Skeletal muscle satellite cell (primary cell): Measurements from ENCODE around the gene IL11.

Experiments
- H3K27me3 ChIP-seq: 2 replicates; pipeline ENCODE4 v1.7.0; 2013; ENCODE audit warnings: low read length; ENCODE audit not compliant: control insufficient read depth, insufficient read depth
- H3K36me3 ChIP-seq: 2 replicates; pipeline ENCODE4 v1.7.0; 2013; ENCODE audit warnings: mild to moderate bottlenecking, control low read depth, low read length; ENCODE audit not compliant: insufficient read depth
- H3K4me1 ChIP-seq: 2 replicates; pipeline ENCODE4 v1.7.0; 2013; ENCODE audit warnings: low read length; ENCODE audit not compliant: control insufficient read depth, insufficient read depth
- H3K4me2 ChIP-seq: 2 replicates; pipeline ENCODE4 v1.7.0; 2013; ENCODE audit warnings: mild to moderate bottlenecking, low read length
- H3K4me3 ChIP-seq: 2 replicates; pipeline ENCODE4 v1.7.0; 2013; ENCODE audit warnings: low read length
- H3K9ac ChIP-seq: 2 replicates; pipeline ENCODE4 v1.7.0; 2013; ENCODE audit warnings: mild to moderate bottlenecking, low read depth, low read length, moderate library complexity
- H3K9me3 ChIP-seq: replicated peaks from 2 replicates; pipeline ENCODE4 v1.7.0; 2013; ENCODE audit warnings: mild to moderate bottlenecking, control low read depth, low read length

Gene IL11

DNA sequence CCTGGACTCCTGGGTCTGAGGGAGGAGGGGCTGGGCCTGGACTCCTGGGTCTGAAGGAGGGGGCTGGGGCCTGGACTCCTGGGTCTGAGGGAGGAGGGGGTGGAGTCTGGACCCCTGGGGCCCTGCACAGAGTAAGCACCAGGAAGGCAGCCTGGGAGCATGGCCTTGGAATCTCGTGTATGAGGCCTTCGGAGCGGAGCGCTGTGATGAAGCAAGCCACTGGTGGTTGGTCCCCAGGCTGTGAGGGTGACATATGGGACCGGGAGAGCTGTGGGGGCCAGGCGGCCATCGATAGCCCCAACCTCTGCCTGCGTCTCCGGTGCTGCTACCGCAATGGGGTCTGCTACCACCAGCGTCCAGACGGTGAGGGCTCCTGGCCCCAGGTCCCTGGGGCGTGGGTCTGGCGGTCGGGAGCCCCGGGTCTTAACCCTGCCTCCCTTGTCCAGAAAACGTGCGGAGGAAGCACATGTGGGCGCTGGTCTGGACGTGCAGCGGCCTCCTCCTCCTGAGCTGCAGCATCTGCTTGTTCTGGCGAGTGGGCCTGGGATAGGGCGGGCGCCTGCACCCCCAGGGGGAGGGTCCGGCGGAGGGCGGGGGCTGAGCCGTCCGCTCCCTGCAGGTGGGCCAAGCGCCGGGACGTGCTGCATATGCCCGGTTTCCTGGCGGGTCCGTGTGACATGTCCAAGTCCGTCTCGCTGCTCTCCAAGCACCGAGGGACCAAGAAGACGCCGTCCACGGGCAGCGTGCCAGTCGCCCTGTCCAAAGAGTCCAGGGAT is 7.3 kb upstream of the IL11 start:
- Histone ChIP-seq H3K9ac (no peak overlapping the region), H3K4me3 (no peak overlapping the region), H3K36me3 (no peaks in the 10 kb centered on the region), H3K27me3 (peaks cover 5% of the 10 kb centered on the region), H3K9me3 (no peaks in the 10 kb centered on the region), H3K4me1 (peaks cover 10% of the 10 kb centered on the region), H3K4me2 (no peak overlapping the region)

DNA sequence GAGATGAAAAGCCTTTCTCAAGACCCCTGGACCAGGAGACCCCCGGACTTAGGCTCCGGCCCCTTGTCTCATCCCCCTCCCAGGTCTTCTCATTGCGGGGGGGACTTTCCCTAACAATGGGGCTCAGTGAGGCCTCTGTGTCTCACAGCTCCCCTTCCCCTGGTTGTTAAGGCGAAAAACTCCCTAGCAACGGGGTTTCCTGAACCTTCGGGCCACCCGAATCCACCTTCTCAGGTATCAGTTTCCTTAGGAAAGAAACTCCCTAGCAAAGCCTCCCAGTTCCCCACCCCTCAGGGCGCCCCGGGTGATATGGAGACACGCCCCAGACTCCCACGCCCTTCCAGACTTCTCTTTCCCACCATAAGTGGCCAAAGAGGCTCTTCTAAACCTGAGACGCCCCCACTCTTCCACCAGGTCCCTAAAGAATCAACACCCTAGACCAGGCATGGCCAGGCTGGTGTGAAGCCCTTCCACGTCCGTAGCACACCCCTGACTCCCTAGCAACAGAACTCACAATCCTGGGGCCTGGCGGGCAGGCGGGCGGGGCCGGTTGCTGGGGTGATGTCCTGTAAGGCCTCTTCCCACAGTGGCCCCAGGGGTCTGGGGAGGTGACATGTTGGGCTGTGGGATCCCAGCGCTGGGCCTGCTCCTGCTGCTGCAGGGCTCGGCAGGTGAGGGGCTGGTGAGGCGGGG is 6.1 kb upstream of the IL11 start, which contains the start of gene TMEM190:
Gene TMEM190, plus strand, starts transcription at position 586 of the 693 bp plus-strand sequence. Its CDS starts 28 bp downstream, at position 614.
- H3K9me3 ChIP-seq, result no peaks in the 10 kb centered on the region
- no peak within 1 kb of the TSS for H3K4me3 ChIP-seq
- no peaks in the 10 kb centered on the region for H3K36me3 ChIP-seq
- H3K27me3 ChIP-seq, result peaks cover 5% of the 10 kb centered on the region
- no peak within 1 kb of the TSS for H3K9ac ChIP-seq
- H3K4me2 ChIP-seq, result no peak within 1 kb of the TSS
- H3K4me1 ChIP-seq, result peaks cover 10% of the 10 kb centered on the region

DNA sequence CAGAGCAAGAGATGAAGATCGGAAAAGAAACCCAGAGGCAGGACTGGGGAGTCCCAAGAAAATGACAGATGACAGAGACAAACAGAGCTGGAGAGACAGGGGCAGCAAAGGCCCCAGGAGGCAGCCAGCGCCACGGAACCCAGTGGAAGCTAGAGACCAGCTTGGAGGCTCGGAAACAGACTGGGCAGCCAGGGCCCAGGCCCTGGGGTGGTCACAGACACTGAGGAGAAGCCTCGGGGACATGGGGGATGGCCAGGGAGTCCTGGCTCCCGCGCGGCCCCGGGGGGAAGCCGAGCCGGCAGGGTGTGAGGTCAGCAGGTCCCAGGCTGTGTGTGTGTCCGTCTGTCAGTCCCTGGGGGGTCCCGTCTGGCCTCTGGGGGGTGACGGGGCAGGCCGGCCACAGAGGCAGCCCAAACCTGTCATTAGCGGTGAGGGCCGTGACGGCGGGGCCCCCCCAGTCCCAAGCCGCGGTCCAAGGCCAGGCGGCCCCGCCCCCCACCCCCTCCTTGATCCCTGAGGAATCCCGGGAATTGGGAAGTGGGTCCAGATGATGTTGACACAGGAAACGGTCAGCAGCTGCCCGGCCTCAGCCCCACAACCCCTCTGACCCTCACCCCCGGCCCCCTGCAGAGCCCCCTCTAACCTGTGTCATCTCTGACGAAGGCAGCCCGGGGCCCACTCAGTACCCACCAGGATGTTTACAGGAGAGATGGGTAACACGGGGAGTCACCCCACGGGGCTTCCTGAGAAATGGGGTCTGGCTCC is 3.9 kb upstream of the IL11 start:
- Histone ChIP-seq H3K27me3 (peaks cover 5% of the 10 kb centered on the region), H3K4me3 (no peak overlapping the region)

DNA sequence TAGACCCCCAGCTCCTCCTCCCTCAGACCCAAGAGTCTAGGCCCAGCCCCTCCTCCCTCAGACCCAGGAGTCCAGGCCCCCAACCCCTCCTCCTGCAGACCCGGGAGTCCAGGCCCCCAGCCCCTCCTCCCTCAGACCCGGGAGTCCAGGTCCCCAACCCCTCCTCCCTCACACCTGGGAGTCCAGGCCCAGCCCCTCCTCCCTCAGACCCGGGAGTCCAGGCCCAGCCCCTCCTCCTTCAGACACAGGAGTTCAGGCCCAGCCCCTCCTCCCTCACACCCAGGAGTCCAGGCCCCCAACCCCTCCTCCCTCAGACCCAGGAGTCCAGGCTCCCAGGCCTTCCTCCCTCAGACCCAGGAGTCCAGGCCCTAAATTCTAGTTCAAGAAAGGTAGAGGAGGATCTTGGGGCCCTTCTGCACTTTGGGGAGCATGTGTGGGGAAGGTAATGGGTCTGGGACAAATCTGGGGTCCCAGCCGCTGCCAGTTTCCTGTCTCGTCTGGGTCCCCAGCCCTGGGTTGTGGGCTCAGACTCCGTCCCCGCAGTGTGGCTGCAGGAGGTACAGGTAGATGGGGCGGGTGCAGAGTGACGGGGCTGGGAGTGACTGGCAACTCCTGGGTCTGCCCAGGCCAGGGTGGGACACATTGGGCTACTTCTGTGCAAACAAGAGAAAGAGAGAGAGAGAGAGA is 3.2 kb upstream of the IL11 start:
- peak overlapping the region; percentile 52 for H3K4me2 ChIP-seq
- H3K4me1 ChIP-seq, result peaks cover 32% of the 10 kb centered on the region
- H3K9ac ChIP-seq, result no peak overlapping the region
- H3K9me3 ChIP-seq, result no peaks in the 10 kb centered on the region
- peaks cover 5% of the 10 kb centered on the region for H3K27me3 ChIP-seq
- H3K4me3 ChIP-seq, result no peak overlapping the region
- H3K36me3 ChIP-seq, result no peaks in the 10 kb centered on the region

More for the DNA sequence above, 3.9 kb upstream of the IL11 start:
- no peaks in the 10 kb centered on the region for H3K9me3 ChIP-seq
- H3K36me3 ChIP-seq, result no peaks in the 10 kb centered on the region
- no peak overlapping the region for H3K9ac ChIP-seq
- peak overlapping the region; percentile 52 for H3K4me2 ChIP-seq
- peaks cover 25% of the 10 kb centered on the region for H3K4me1 ChIP-seq

DNA sequence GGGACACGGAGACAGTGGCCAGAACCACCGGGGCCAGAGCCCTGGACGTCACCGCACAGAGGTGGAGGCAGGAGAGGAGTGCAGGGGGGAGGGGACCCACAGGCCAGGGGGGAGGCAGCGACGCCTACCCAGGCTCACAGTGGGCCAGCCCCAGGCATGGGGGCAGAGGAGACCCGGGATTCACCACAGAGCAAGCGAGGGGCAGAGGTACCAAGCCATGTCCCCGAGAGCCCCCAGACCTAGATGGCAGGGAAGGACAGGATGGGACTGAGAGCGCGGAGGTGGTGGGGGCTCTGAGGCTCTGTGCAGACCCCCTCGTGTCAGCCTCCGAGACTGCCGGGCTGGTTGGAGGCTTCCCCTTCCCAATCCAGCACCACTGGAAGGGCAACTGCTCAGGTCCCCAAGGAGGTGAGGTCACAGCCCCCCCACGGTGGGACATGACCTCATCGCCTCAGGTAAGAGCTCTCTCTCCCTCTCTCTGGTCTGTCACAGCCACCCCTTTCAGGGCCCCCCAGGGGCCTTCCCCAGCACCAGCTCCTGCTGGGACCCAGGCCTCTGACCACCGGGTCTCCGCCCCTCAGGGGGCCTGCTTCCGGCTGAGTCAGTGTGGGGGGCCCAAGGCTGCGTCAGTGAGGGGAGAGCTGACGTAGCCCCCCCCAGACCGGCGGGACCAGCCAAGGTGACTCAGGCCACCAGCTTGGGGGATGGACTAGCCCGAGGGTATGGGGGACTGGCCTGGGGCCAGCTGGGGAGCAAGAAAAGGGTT is 2.2 kb upstream of the IL11 start:
- no peaks in the 10 kb centered on the region for H3K36me3 ChIP-seq
- H3K4me3 ChIP-seq, result no peak overlapping the region
- no peaks in the 10 kb centered on the region for H3K9me3 ChIP-seq
- peaks cover 29% of the 10 kb centered on the region for H3K4me1 ChIP-seq
- no peak overlapping the region for H3K9ac ChIP-seq
- peaks cover 2% of the 10 kb centered on the region for H3K27me3 ChIP-seq
- no peak overlapping the region for H3K4me2 ChIP-seq

DNA sequence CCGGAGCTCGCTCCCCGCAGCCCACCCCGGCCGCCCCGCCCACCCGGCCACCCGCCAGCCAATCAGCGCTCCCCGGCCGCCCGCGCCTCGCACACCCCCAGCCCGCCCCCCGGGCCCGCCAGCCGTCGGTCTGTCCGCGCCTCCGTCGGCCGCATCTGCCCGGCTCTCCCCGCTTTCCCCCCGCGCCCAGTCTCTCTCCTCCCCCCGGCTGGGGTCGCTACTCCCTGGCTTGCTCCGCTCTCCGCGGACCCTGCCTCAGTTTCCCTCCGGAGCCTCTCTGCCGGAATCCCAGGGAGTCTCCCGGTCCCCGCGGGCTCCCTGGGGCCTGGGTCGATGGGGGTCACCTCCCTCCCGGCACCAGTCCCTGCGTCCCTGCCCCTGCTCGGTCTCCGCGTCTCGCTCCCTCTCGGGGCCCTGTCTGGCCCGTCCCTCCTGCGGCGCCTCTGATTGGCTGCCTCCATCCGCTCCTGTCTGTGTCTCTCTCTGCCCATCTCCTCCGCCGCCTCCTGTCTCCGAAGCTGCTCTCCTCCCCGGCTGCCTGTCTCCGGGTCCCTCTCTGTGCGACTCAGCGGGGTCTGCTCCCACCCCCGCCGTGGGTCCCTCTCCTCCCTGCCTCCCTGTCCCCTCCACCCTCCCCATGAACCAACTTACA is 484 bp downstream of the IL11 start:
- Histone ChIP-seq H3K4me1 (peaks cover 29% of the 10 kb centered on the region), H3K4me3 (peak overlapping the region; percentile 87), H3K9me3 (no peaks in the 10 kb centered on the region), H3K36me3 (no peaks in the 10 kb centered on the region), H3K4me2 (peak overlapping the region; percentile 99), H3K27me3 (no peaks in the 10 kb centered on the region), H3K9ac (peak overlapping the region; percentile 78)

DNA sequence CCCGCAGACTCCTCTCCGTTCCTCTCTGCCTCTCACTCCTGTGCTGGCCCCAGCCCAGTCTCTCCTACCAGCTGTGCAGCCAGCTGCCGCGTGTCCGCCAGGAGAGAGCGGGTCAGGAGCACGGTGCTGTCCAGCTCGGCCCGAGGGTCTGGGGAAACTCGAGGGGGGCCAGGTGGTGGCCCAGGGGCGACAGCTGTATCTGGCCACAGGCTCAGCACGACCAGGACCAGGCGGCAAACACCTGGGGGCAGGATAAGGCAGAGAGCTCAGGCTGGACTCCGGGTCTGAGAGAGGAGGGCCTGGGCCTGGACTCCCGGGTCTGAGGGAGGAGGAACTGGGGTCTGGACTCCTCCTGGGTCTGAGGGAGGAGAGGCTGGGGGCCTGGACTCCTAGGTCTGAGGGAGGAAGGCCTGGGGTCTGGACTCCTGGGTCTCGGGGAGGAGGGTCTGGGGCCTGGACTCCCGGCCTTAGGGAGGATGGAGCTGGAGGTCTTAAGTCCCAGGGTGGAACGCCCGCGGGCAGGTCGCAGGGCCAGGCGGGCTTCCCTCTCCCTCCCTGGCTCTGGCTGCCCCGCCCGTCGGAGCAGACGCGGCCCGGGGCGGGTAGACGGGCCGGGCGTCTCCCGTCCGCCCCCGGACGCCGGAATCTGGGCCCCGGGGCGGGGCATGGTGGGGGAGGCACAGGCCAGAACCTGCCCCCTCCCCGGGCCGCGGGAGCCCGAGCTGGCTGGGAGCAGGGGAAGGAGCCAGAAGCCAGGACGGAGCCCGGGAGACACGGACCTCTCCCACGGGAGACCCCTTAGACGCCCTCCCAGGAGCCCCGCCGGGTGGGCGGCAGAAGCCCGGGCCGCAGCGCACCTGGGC is 1.3 kb downstream of the IL11 start:
- peak overlapping the region; percentile 70 for H3K4me3 ChIP-seq
- peak overlapping the region; percentile 83 for H3K4me2 ChIP-seq
- peak overlapping the region; percentile 65 for H3K9ac ChIP-seq
- H3K9me3 ChIP-seq, result no peaks in the 10 kb centered on the region
- peaks cover 33% of the 10 kb centered on the region for H3K4me1 ChIP-seq
- no peaks in the 10 kb centered on the region for H3K36me3 ChIP-seq
- H3K27me3 ChIP-seq, result no peaks in the 10 kb centered on the region

DNA sequence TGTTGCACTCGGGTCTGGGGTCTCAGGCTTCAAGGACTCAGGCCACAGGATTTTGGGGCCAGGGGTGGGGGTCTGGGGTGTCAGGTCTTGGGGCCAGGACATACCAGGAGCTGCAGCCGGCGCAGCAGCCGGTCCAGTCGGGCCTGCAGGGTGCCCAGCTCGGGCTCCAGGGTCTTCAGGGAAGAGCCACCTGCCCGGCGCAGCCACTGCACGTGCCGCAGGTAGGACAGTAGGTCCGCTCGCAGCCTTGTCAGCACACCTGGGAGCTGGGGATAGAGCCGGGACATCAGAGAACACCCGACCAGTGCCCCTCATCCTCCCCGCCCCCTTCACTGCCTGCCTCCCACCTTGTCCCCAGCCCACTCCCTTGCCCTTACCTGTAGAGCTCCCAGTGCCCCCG is 2.2 kb downstream of the IL11 start:
- H3K4me1 ChIP-seq, result peaks cover 29% of the 10 kb centered on the region
- no peak overlapping the region for H3K4me2 ChIP-seq
- no peaks in the 10 kb centered on the region for H3K9me3 ChIP-seq
- no peak overlapping the region for H3K9ac ChIP-seq
- no peaks in the 10 kb centered on the region for H3K27me3 ChIP-seq
- no peak overlapping the region for H3K4me3 ChIP-seq
- no peaks in the 10 kb centered on the region for H3K36me3 ChIP-seq

DNA sequence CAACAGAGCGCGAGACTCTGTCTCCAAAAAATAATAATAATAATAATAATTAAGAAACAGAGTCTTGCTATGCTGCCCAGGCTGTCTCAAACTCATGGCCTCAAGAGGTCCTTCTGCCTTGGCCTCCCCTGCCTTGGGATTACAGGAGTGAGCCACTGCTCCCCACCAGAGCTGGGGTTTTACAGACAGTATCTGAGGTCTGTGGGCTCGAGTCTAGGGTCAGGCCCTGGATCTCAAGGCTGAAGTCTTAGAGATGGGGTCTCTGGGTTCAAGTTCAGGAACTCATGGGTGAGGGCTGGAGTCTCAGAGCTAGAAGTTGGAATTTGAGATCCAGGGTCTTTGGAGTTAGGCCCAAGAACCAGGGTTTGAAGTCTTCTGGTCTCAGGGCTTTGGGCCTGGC is 3.5 kb downstream of the IL11 start:
- H3K9me3 ChIP-seq, result no peaks in the 10 kb centered on the region
- H3K4me2 ChIP-seq, result no peak overlapping the region
- H3K4me1 ChIP-seq, result peaks cover 29% of the 10 kb centered on the region
- H3K36me3 ChIP-seq, result no peaks in the 10 kb centered on the region
- H3K27me3 ChIP-seq, result no peaks in the 10 kb centered on the region
- H3K9ac ChIP-seq, result no peak overlapping the region
- no peak overlapping the region for H3K4me3 ChIP-seq

DNA sequence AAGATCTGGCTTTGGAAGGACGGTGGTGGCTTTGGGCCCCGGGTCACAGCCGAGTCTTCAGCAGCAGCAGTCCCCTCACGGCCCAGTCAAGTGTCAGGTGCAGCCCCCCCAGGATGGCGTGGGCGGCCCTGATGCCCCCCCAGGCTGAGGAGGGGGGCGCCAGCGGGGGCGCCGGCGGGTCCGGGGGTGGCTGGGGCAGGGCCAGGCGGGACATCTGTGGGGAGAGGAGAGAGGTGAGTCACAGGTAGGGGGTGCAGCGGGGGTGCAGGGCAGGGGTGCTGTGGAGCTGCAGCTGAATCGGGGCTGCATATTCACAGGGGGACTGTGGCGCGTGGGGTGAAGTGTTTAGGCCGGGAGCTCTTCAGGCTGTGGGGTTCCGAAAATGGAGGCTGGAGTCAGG is 4.3 kb downstream of the IL11 start:
- Histone ChIP-seq H3K4me3 (no peak overlapping the region), H3K4me1 (peaks cover 28% of the 10 kb centered on the region), H3K27me3 (no peaks in the 10 kb centered on the region), H3K9ac (no peak overlapping the region), H3K4me2 (no peak overlapping the region), H3K36me3 (no peaks in the 10 kb centered on the region), H3K9me3 (no peaks in the 10 kb centered on the region)
